ENCODE results near the gene ANO1. TPM values are rescaled to one million over a fixed set of nuclear protein-coding genes. Genes with fewer than 3 reads are reported as not detected.

Gene ANO1
- polyA plus RNA-seq, 1 of the 3 experiments (the other 2 are of a cell fraction): not detected

- H3K4me2 ChIP-seq: no peak overlapping the region
- H2AFZ ChIP-seq (ENCODE audit: low read depth): no peak overlapping the region
- DNase-seq: no peak
- no peak overlapping the region for H3K9ac ChIP-seq
- H3K36me3 ChIP-seq (replicated peaks in 1 of 2; ENCODE audit: control insufficient read depth in 1 of 2, insufficient read depth in 2 of 2, low read length in 1 of 2): no peaks in the 10 kb centered on the region
- H3K27ac ChIP-seq (ENCODE audit: low read depth in 2 of 2, low read length in 1 of 2): no peak overlapping the region
- no peaks in the 10 kb centered on the region for H3K79me2 ChIP-seq (ENCODE audit: insufficient read depth)
- TF ChIP-seq TCF12 (IDR thresholded peaks at IDR 0.05): no peak
- TF ChIP-seq FOXJ3 (CRISPR knock-in tag; IDR thresholded peaks at IDR 0.05): no peak
- no peak for TF ChIP-seq POLR2AphosphoS5 (IDR thresholded peaks at IDR 0.05; ENCODE audit: low read depth, low read length)
- no peak for TF ChIP-seq FOXM1 (IDR thresholded peaks at IDR 0.05; ENCODE audit: low read depth)
- TF ChIP-seq USF2 (IDR thresholded peaks at IDR 0.05; ENCODE audit: borderline replicate concordance, low read depth, low read length): no peak
- no peak for TF ChIP-seq MXI1 (IDR thresholded peaks at IDR 0.05; ENCODE audit: low read depth, low read length)
- no peak for TF ChIP-seq RXRA (IDR thresholded peaks at IDR 0.05; ENCODE audit: borderline replicate concordance, low read depth)
- no peak for TF ChIP-seq RFX5 (IDR thresholded peaks at IDR 0.05; ENCODE audit: low read length)
- TF ChIP-seq JUND (IDR thresholded peaks at IDR 0.05): no peak
- no peak for TF ChIP-seq SIN3A (IDR thresholded peaks at IDR 0.05; ENCODE audit: borderline replicate concordance, low read depth, low read length)
- TF ChIP-seq FOSL2 (IDR thresholded peaks at IDR 0.05; ENCODE audit: borderline replicate concordance, low read depth): no peak
- no peak for TF ChIP-seq RAD21 (IDR thresholded peaks at IDR 0.05; ENCODE audit: low read length)
- TF ChIP-seq CHD2 (IDR thresholded peaks at IDR 0.05; ENCODE audit: low read length, partially characterized antibody): no peak
- TF ChIP-seq EP300 (IDR thresholded peaks at IDR 0.05; ENCODE audit: borderline replicate concordance in 1 of 2, low read depth in 1 of 2, low read length in 1 of 2): no peak
- TF ChIP-seq MAX (IDR thresholded peaks at IDR 0.05; ENCODE audit: low read depth): no peak
- H4K20me1 ChIP-seq (ENCODE audit: insufficient read depth): no peaks in the 10 kb centered on the region
- H3F3A ChIP-seq (replicated peaks; ENCODE audit: insufficient read depth): no peaks in the 10 kb centered on the region
- WGBS (ENCODE audit: low lambda C conversion rate): 9% methylated on average over 1 of the region's 1 CpG
- no peak overlapping the region for H3K4me3 ChIP-seq (ENCODE audit: low read depth in 2 of 2, low read length in 1 of 2)
- no peaks in the 10 kb centered on the region for H3K4me1 ChIP-seq (ENCODE audit: control insufficient read depth in 1 of 2, insufficient read depth in 2 of 2, low read depth in 1 of 2, low read length in 1 of 2)
- H3K9me3 ChIP-seq: peaks cover 18% of the 10 kb centered on the region
- POLR2A ChIA-PET: no interaction called here
- CTCF ChIA-PET: no interaction called here
- H3K9me2 ChIP-seq: no peaks in the 10 kb centered on the region
- no peaks in the 10 kb centered on the region for H3K27me3 ChIP-seq (ENCODE audit: insufficient read depth)
Measured at GRCh38 chr11:70043482-70043881, 34.6 kb upstream of the ANO1 start.

- Histone ChIP-seq H3F3A (replicated peaks; ENCODE audit: insufficient read depth) (no peaks in the 10 kb centered on the region), H3K79me2 (ENCODE audit: insufficient read depth) (no peaks in the 10 kb centered on the region), H3K36me3 (replicated peaks in 1 of 2; ENCODE audit: control insufficient read depth in 1 of 2, insufficient read depth in 2 of 2, low read length in 1 of 2) (no peaks in the 10 kb centered on the region), H2AFZ (ENCODE audit: low read depth) (no peak overlapping the region), H3K27me3 (ENCODE audit: insufficient read depth) (peaks cover 10% of the 10 kb centered on the region; the same call in 1 of the 2 replicates), H3K27ac (ENCODE audit: low read depth in 2 of 2, low read length in 1 of 2) (no peak overlapping the region), H3K4me1 (ENCODE audit: control insufficient read depth in 1 of 2, insufficient read depth in 2 of 2, low read depth in 1 of 2, low read length in 1 of 2) (no peaks in the 10 kb centered on the region; a peak in 1 of 4 replicates), H3K4me2 (no peak overlapping the region), H4K20me1 (ENCODE audit: insufficient read depth) (no peaks in the 10 kb centered on the region), H3K4me3 (ENCODE audit: low read depth in 2 of 2, low read length in 1 of 2) (no peak overlapping the region), H3K9me2 (no peaks in the 10 kb centered on the region), H3K9me3 (peaks cover 18% of the 10 kb centered on the region), H3K9ac (no peak overlapping the region)
- no peak for DNase-seq
- 32% methylated on average over 3 of the region's 3 CpGs for WGBS (ENCODE audit: low lambda C conversion rate)
- ChIA-PET POLR2A (no interaction called here), CTCF (interaction anchor here (1.1 to 1.8 kb wide), 4 partner anchors 128 to 150 kb away, joined by 3 to 5 read pairs (median 4); no protein-coding TSS in a partner anchor)
- TF ChIP-seq MAX (IDR thresholded peaks at IDR 0.05; ENCODE audit: low read depth): no peak
- no peak for TF ChIP-seq NRF1 (IDR thresholded peaks at IDR 0.05; ENCODE audit: low read depth, low read length)
- TF ChIP-seq EZH2phosphoT487 (IDR thresholded peaks at IDR 0.05; ENCODE audit: borderline replicate concordance, low read depth): no peak
- TF ChIP-seq YY1 (IDR thresholded peaks at IDR 0.05; ENCODE audit: low read depth): no peak
- TF ChIP-seq EP300 (IDR thresholded peaks at IDR 0.05; ENCODE audit: borderline replicate concordance in 1 of 2, low read depth in 1 of 2, low read length in 1 of 2): no peak
- no peak for TF ChIP-seq TAF1 (IDR thresholded peaks at IDR 0.05; ENCODE audit: borderline replicate concordance, low read depth, low read length)
Measured at GRCh38 chr11:70046089-70046488, 32.0 kb upstream of the ANO1 start.
